H9 (cell line): Measurements from ENCODE around the gene NACC2. TPM values are rescaled to one million over a fixed set of nuclear protein-coding genes. Genes with fewer than 3 reads are reported as not detected.

Experiments used
- DNase-seq: peaks from one replicate; pipeline ENCODE4 v3.0.0-alpha.2; 2017
- H2AFZ ChIP-seq: one replicate; pipeline ENCODE4 v1.6.1; 2013; ENCODE audit warnings: mild to moderate bottlenecking, low read length, control low read depth, moderate library complexity
- H2AK5ac ChIP-seq: 2 replicates; pipeline ENCODE4 v1.6.1; 2013; ENCODE audit warnings: low read length, control low read depth, mixed read lengths; ENCODE audit not compliant: insufficient read length
- H2BK120ac ChIP-seq: one replicate; pipeline ENCODE4 v1.6.1; 2013; ENCODE audit warnings: low read depth, mild to moderate bottlenecking, low read length, control low read depth, inconsistent platforms; ENCODE audit not compliant: poor library complexity, severe bottlenecking
- H2BK12ac ChIP-seq: 2 replicates; pipeline ENCODE4 v1.6.1; 2013; ENCODE audit warnings: low read length, control low read depth, mixed read lengths, low read depth; ENCODE audit not compliant: insufficient read length
- H2BK15ac ChIP-seq: 2 replicates; pipeline ENCODE4 v1.6.1; 2013; ENCODE audit warnings: low read depth, low read length, control low read depth
- H2BK20ac ChIP-seq: one replicate; pipeline ENCODE4 v1.6.1; 2013; ENCODE audit warnings: low read depth, mild to moderate bottlenecking, low read length, control low read depth, inconsistent platforms; ENCODE audit not compliant: poor library complexity, severe bottlenecking
- H2BK5ac ChIP-seq: 2 replicates; pipeline ENCODE4 v1.6.1; 2013; ENCODE audit warnings: low read length, control low read depth, mixed read lengths; ENCODE audit not compliant: insufficient read length
- H3K14ac ChIP-seq: 2 replicates; pipeline ENCODE4 v1.6.1; 2013; ENCODE audit warnings: low read length, control low read depth; ENCODE audit not compliant: insufficient read depth
- H3K18ac ChIP-seq: 2 replicates; pipeline ENCODE4 v1.6.1; 2013; ENCODE audit warnings: low read depth, mild to moderate bottlenecking, mixed read lengths, low read length, control low read depth; ENCODE audit not compliant: insufficient read length
- H3K23ac ChIP-seq: 2 replicates; pipeline ENCODE4 v1.6.1; 2013; ENCODE audit warnings: low read length, control low read depth, mixed read lengths, low read depth; ENCODE audit not compliant: insufficient read length
- H3K23me2 ChIP-seq: 2 replicates; pipeline ENCODE4 v1.6.1; 2013; ENCODE audit warnings: low read depth, mild to moderate bottlenecking, mixed read lengths, low read length, control low read depth; ENCODE audit not compliant: insufficient read length, poor library complexity, severe bottlenecking
- H3K27ac ChIP-seq: 2 replicates; pipeline ENCODE4 v1.5.1; 2013; ENCODE audit warnings: low read length, control low read depth, mixed read lengths, low read depth; ENCODE audit not compliant: insufficient read length
- H3K27me3 ChIP-seq: 2 replicates; pipeline ENCODE4 v1.6.1; 2013; ENCODE audit warnings: low read length, control low read depth, inconsistent platforms; ENCODE audit not compliant: insufficient read depth
- H3K4ac ChIP-seq: 2 replicates; pipeline ENCODE4 v1.6.1; 2013; ENCODE audit warnings: low read depth, mild to moderate bottlenecking, control low read depth, inconsistent platforms, low read length, moderate library complexity
- H3K4me1 ChIP-seq: 2 replicates; pipeline ENCODE4 v1.6.1; 2013; ENCODE audit warnings: low read length, control low read depth, inconsistent platforms; ENCODE audit not compliant: insufficient read depth
- H3K4me2 ChIP-seq: 2 replicates; pipeline ENCODE4 v1.6.1; 2013; ENCODE audit warnings: low read length, control low read depth, mixed read lengths; ENCODE audit not compliant: insufficient read length, insufficient read depth
- H3K56ac ChIP-seq: 2 replicates; pipeline ENCODE4 v1.6.1; 2013; ENCODE audit warnings: low read depth, mild to moderate bottlenecking, mixed read lengths, low read length, control low read depth; ENCODE audit not compliant: insufficient read length
- H3K79me1 ChIP-seq: 2 replicates; pipeline ENCODE4 v1.6.1; 2013; ENCODE audit warnings: low read depth, mild to moderate bottlenecking, moderate library complexity, low read length, control low read depth, inconsistent platforms; ENCODE audit not compliant: insufficient read depth, poor library complexity, severe bottlenecking
- H3K79me2 ChIP-seq: 2 replicates; pipeline ENCODE4 v1.6.1; 2013; ENCODE audit warnings: low read length, control low read depth, inconsistent platforms; ENCODE audit not compliant: insufficient read depth
- H3K9ac ChIP-seq: 2 replicates; pipeline ENCODE4 v1.6.1; 2013; ENCODE audit warnings: low read length, control low read depth, mixed read lengths; ENCODE audit not compliant: insufficient read length; ENCODE audit errors: extremely low read depth
- H3K9me3 ChIP-seq: one replicate; pipeline ENCODE4 v1.6.1; 2013; ENCODE audit warnings: low read depth, low read length, inconsistent platforms; ENCODE audit not compliant: control insufficient read depth
- H3T11ph ChIP-seq: one replicate; pipeline ENCODE4 v1.6.1; 2013; ENCODE audit warnings: mild to moderate bottlenecking, low read length, control low read depth, inconsistent platforms
- H4K20me1 ChIP-seq: one replicate; pipeline ENCODE4 v1.6.1; 2013; ENCODE audit not compliant: control insufficient read depth, insufficient read length, insufficient read depth
- H4K5ac ChIP-seq: 2 replicates; pipeline ENCODE4 v1.6.1; 2013; ENCODE audit warnings: low read depth, mild to moderate bottlenecking, mixed read lengths, low read length, control low read depth; ENCODE audit not compliant: insufficient read length
- H4K8ac ChIP-seq: replicated peaks from 2 replicates; pipeline ENCODE4 v1.6.1; 2013; ENCODE audit warnings: low read length, control low read depth, mixed read lengths, low read depth; ENCODE audit not compliant: insufficient read length
- H4K91ac ChIP-seq: 2 replicates; pipeline ENCODE4 v1.6.1; 2013; ENCODE audit warnings: low read depth, mild to moderate bottlenecking, moderate library complexity, mixed read lengths, low read length, control low read depth; ENCODE audit not compliant: insufficient read length
- H3K27ac Mint-ChIP-seq, 3 experiments: 2 replicates in 2 of 3; 3 replicates in 1 of 3; pipeline ENCODE4 v1.8.0; 2020 to 2021; ENCODE audit warnings: mixed read lengths in 3 of 3, mild to moderate bottlenecking in 1 of 3, moderate library complexity in 1 of 3
- H3K27me3 Mint-ChIP-seq: 2 replicates; pipeline ENCODE4 v1.8.0; 2021; ENCODE audit warnings: low read depth, mild to moderate bottlenecking, moderate library complexity, mixed read lengths
- H3K36me3 Mint-ChIP-seq, 3 experiments: 2 replicates in 2 of 3; 3 replicates in 1 of 3; pipeline ENCODE4 v1.8.0; 2020 to 2021; ENCODE audit warnings: low read depth in 3 of 3, mixed read lengths in 3 of 3; ENCODE audit not compliant: insufficient read depth in 1 of 3
- H3K4me1 Mint-ChIP-seq, 2 experiments: 2 replicates each; pipeline ENCODE4 v1.8.0; 2020; ENCODE audit warnings: mixed read lengths in 2 of 2
- H3K4me3 Mint-ChIP-seq, 2 experiments: 2 replicates in 1 of 2; 3 replicates in 1 of 2; pipeline ENCODE4 v1.8.0; 2020 to 2021; ENCODE audit warnings: mild to moderate bottlenecking in 2 of 2, mixed read lengths in 2 of 2, moderate library complexity in 1 of 2
- H3K9me3 Mint-ChIP-seq, 2 experiments: 2 replicates in 1 of 2; 3 replicates in 1 of 2; pipeline ENCODE4 v1.8.0; 2020; ENCODE audit warnings: mild to moderate bottlenecking in 2 of 2, mixed read lengths in 2 of 2, moderate library complexity in 1 of 2
- WGBS: extraction: QIAGEN DNeasy Blood & Tissue Kit; methylation state at CpG from one replicate; pipeline ENCODE4 v1.1.7; 2013; ENCODE audit warnings: missing lambda C conversion rate, low lambda C conversion rate, mixed read lengths; ENCODE audit not compliant: insufficient read length; ENCODE audit errors: extremely low coverage; 5-methylcytosine and 5-hydroxymethylcytosine counted together
- total RNA-seq: library from RNA; stranded (reverse); gene quantifications from 2 replicates; pipeline ENCODE4 v1.2.1, GENCODE V29; 2021
- TF ChIP-seq, protein P1 (sequence below): fragments of 200-600 bp; sonication (generic); conservative IDR thresholded peaks from 3 replicates; pipeline ENCODE4 v1.8.0; 2021; ENCODE audit warnings: antibody characterized with exemption, mild to moderate bottlenecking

The NACC2 gene
- total RNA-seq, 1 experiment from 2014 or later: 11.5 TPM

DNA sequence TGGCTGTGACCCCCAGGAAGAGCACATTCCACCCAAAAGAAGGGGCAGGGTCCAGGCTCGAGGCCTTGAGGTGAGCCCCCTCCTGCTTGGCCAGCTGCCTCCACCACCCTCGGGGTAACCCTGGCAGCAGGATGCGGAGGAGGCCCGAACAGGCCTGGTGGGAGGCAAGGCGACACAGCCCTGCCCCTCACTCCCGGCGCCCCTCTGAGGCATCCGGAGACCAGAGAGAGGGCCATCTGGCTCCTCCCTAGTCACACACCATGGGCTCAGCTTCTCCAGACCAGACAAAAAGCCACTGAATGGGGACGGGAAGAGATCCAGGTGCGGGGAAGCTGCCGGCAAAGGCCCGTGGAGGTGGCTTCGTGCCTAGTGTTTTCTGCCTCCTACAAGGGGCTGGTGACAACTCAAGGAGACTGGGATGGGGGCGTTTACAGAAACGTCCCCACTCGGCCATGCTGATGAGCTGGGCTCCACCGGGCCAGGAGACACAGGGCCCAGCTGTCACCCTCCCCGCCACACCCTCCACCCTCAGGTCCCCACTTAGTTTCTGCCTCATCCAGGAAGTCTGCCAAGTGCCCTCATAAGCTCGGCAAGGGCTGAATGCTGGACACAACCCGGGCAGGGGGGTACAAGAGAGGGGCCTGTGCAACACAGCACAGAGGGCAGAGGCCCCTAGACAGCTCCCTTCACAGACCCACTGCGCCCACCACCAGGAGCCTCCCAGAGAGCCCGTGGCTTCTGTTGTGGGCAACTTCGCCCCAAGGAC lies 41.9 kb downstream of the NACC2 start:
- Mint-ChIP-seq H3K4me1 (peaks cover 27 to 41% of the 10 kb centered on the region in 2 experiments), H3K27ac (no peak overlapping the region), H3K4me3 (no peak overlapping the region), H3K36me3 (peaks cover 0 to 4% (median 0%) of the 10 kb centered on the region in 3 experiments; a peak in 2 of 7 replicates), H3K27me3 (no peaks in the 10 kb centered on the region), H3K9me3 (no peaks in the 10 kb centered on the region)
- H3T11ph ChIP-seq: no peak overlapping the region
- no peaks in the 10 kb centered on the region for H3K27me3 ChIP-seq
- H3K4ac ChIP-seq: no peak overlapping the region
- H2BK20ac ChIP-seq: no peak overlapping the region
- no peak overlapping the region for H2AK5ac ChIP-seq
- no peaks in the 10 kb centered on the region for H4K20me1 ChIP-seq
- H3K4me1 ChIP-seq: no peaks in the 10 kb centered on the region
- H3K23me2 ChIP-seq: peaks cover 7% of the 10 kb centered on the region
- no peak overlapping the region for H3K9ac ChIP-seq
- no peak overlapping the region for H3K27ac ChIP-seq
- H4K8ac ChIP-seq: no peak overlapping the region
- H2AFZ ChIP-seq: no peak overlapping the region
- H4K5ac ChIP-seq: no peak overlapping the region
- H3K23ac ChIP-seq: no peak overlapping the region
- H2BK120ac ChIP-seq: no peak overlapping the region
- TF ChIP-seq, protein P1, sequence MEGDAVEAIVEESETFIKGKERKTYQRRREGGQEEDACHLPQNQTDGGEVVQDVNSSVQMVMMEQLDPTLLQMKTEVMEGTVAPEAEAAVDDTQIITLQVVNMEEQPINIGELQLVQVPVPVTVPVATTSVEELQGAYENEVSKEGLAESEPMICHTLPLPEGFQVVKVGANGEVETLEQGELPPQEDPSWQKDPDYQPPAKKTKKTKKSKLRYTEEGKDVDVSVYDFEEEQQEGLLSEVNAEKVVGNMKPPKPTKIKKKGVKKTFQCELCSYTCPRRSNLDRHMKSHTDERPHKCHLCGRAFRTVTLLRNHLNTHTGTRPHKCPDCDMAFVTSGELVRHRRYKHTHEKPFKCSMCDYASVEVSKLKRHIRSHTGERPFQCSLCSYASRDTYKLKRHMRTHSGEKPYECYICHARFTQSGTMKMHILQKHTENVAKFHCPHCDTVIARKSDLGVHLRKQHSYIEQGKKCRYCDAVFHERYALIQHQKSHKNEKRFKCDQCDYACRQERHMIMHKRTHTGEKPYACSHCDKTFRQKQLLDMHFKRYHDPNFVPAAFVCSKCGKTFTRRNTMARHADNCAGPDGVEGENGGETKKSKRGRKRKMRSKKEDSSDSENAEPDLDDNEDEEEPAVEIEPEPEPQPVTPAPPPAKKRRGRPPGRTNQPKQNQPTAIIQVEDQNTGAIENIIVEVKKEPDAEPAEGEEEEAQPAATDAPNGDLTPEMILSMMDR: no peak
- H3K79me1 ChIP-seq: no peaks in the 10 kb centered on the region
- H3K79me2 ChIP-seq: no peaks in the 10 kb centered on the region
- H2BK12ac ChIP-seq: no peak overlapping the region
- H3K4me2 ChIP-seq: no peak overlapping the region
- H3K18ac ChIP-seq: no peak overlapping the region
- no CpG with 5 or more reads among the region's 23 CpGs for WGBS
- DNase-seq: peak; percentile 62
- H3K56ac ChIP-seq: no peak overlapping the region
- H3K14ac ChIP-seq: 0 out of 2 replicates have a peak overlapping the region, but pooled peaks have one; percentile 7
- no peak overlapping the region for H2BK15ac ChIP-seq
- H3K9me3 ChIP-seq: no peaks in the 10 kb centered on the region
- no peak overlapping the region for H4K91ac ChIP-seq
- no peak overlapping the region for H2BK5ac ChIP-seq
